Adrenal gland (tissue), 5 donors: ENCODE results near the gene UNC13B.

Experiments used
- POLR2A ChIP-seq, 2 donors: fragments of 450-650 bp; IDR thresholded peaks; one replicate each; pipeline ENCODE4 v1.6.1; 2017; ENCODE audit warnings: antibody characterized with exemption in 2 of 2, mild to moderate bottlenecking in 2 of 2, moderate library complexity in 1 of 2
- TF ChIP-seq, protein P1 (sequence below), 6 experiments: fragments of 450-650 bp in 4 of 6; fragments of 200-600 bp in 2 of 6; sonication (generic) in 1 of 6; IDR thresholded peaks; 1 replicate in 5 of 6; 2 replicates in 1 of 6; pipeline versions ENCODE4 v1.5.1 to v1.8.0; 2016 to 2021; ENCODE audit warnings: antibody characterized with exemption in 6 of 6, mild to moderate bottlenecking in 2 of 6, moderate library complexity in 1 of 6
- donor health status: DM: no; HTN: no; CAD: no.

GRCh38 chr9:35177520-35177919 lies 15.7 kb downstream of the UNC13B start:
- TF ChIP-seq, protein P1, sequence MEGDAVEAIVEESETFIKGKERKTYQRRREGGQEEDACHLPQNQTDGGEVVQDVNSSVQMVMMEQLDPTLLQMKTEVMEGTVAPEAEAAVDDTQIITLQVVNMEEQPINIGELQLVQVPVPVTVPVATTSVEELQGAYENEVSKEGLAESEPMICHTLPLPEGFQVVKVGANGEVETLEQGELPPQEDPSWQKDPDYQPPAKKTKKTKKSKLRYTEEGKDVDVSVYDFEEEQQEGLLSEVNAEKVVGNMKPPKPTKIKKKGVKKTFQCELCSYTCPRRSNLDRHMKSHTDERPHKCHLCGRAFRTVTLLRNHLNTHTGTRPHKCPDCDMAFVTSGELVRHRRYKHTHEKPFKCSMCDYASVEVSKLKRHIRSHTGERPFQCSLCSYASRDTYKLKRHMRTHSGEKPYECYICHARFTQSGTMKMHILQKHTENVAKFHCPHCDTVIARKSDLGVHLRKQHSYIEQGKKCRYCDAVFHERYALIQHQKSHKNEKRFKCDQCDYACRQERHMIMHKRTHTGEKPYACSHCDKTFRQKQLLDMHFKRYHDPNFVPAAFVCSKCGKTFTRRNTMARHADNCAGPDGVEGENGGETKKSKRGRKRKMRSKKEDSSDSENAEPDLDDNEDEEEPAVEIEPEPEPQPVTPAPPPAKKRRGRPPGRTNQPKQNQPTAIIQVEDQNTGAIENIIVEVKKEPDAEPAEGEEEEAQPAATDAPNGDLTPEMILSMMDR (IDR thresholded peaks at IDR 0.05), result no peak
- TF ChIP-seq POLR2A (IDR thresholded peaks at IDR 0.05), result no peak
